ENCODE data around the gene ATP6AP1. TPM values are rescaled to one million over a fixed set of nuclear protein-coding genes. Genes with fewer than 3 reads are reported as not detected.

Gene ATP6AP1
- total RNA-seq, 1 donor from 2014 or later, result 54.5 TPM

GRCh38 chrX:154436374-154436982 lies 8.0 kb downstream of the ATP6AP1 start:
- Histone ChIP-seq H3K9me3 (no peaks in the 10 kb centered on the region), H3K4me3 (peak overlapping the region; percentile 58 to 74), H3K27ac (peak overlapping the region; percentile 91), H3K36me3 (peaks cover 0 to 11% of the 10 kb centered on the region in 2 donors), H3K27me3 (no peaks in the 10 kb centered on the region), H3K4me1 (peaks cover 16% of the 10 kb centered on the region)
- no peak for DNase-seq (ENCODE audit: extremely low spot score in 2 of 2)
- intact Hi-C loops (cut with DNase I), result no loop called here
- TF ChIP-seq CTCF (IDR thresholded peaks at IDR 0.05) (no peak), POLR2AphosphoS5 (IDR thresholded peaks at IDR 0.05; ENCODE audit: insufficient read depth in 1 of 2, low read depth in 1 of 2) (peak in 1 of 2 donors; percentile 13)

- no peak for DNase-seq (ENCODE audit: extremely low spot score in 2 of 2)
- peaks cover 0 to 13% of the 10 kb centered on the region in 2 donors for H3K36me3 ChIP-seq
- intact Hi-C loops (cut with DNase I), result no loop called here
- peaks cover 16% of the 10 kb centered on the region for H3K4me1 ChIP-seq
- H3K4me3 ChIP-seq, result peak within 1 kb of the TSS; percentile 58 to 74
- H3K27me3 ChIP-seq, result no peaks in the 10 kb centered on the region
- H3K9me3 ChIP-seq, result no peaks in the 10 kb centered on the region
- TF ChIP-seq POLR2AphosphoS5 (IDR thresholded peaks at IDR 0.05; ENCODE audit: insufficient read depth in 1 of 2, low read depth in 1 of 2) (peak in 1 of 2 donors; percentile 73), POLR2A (IDR thresholded peaks at IDR 0.05) (peak in 1 of 2 donors; percentile 57), CTCF (IDR thresholded peaks at IDR 0.05) (no peak)
- peak within 1 kb of the TSS; percentile 91 for H3K27ac ChIP-seq
Measured at GRCh38 chrX:154436983-154437752, 8.7 kb downstream of the ATP6AP1 start, which contains the start of gene GDI1. TSS of gene GDI1 (plus strand) at chrX:154437154. CDS start at chrX:154437255, 101 bp downstream.

GRCh38 chrX:154437971-154438893 lies 9.8 kb downstream of the ATP6AP1 start:
- no peak for DNase-seq (ENCODE audit: extremely low spot score in 2 of 2)
- Histone ChIP-seq H3K4me1 (peaks cover 20% of the 10 kb centered on the region), H3K9me3 (no peaks in the 10 kb centered on the region), H3K27ac (peak overlapping the region; percentile 91), H3K36me3 (peaks cover 0 to 12% of the 10 kb centered on the region in 2 donors), H3K27me3 (no peaks in the 10 kb centered on the region), H3K4me3 (peak overlapping the region; percentile 58 to 74)
- no peak for TF ChIP-seq POLR2A (IDR thresholded peaks at IDR 0.05)
- TF ChIP-seq POLR2AphosphoS5 (IDR thresholded peaks at IDR 0.05; ENCODE audit: insufficient read depth in 1 of 2, low read depth in 1 of 2), result no peak
- no peak for TF ChIP-seq CTCF (IDR thresholded peaks at IDR 0.05)
- intact Hi-C loops (cut with DNase I), result no loop called here

- no peak overlapping the region for H3K4me3 ChIP-seq
- peaks cover 0 to 12% of the 10 kb centered on the region in 2 donors for H3K36me3 ChIP-seq
- no peaks in the 10 kb centered on the region for H3K9me3 ChIP-seq
- H3K4me1 ChIP-seq, result peaks cover 31% of the 10 kb centered on the region
- no peak for DNase-seq (ENCODE audit: extremely low spot score in 2 of 2)
- TF ChIP-seq CTCF (IDR thresholded peaks at IDR 0.05) (no peak), POLR2AphosphoS5 (IDR thresholded peaks at IDR 0.05; ENCODE audit: insufficient read depth in 1 of 2, low read depth in 1 of 2) (no peak), POLR2A (IDR thresholded peaks at IDR 0.05) (no peak)
- intact Hi-C loops (cut with DNase I), result no loop called here
- H3K27me3 ChIP-seq, result no peaks in the 10 kb centered on the region
- H3K27ac ChIP-seq, result no peak overlapping the region
Measured at GRCh38 chrX:154439841-154440240, 11.4 kb downstream of the ATP6AP1 start.
